NCI-H1694 treated with DMSO at 0.1 percent for 48 hours (cell line): ENCODE data around the gene SPINK8.
"Not testable (repeated sequence)": the region's sequence is repeated elsewhere in the genome, so short reads cannot be mapped to it uniquely, and the experiment has no call there.

Source experiments
- DNase-seq: peaks from one replicate; lab custom pipeline; 2025; lab: John Stamatoyannopoulos, UW

The SPINK8 gene

DNA sequence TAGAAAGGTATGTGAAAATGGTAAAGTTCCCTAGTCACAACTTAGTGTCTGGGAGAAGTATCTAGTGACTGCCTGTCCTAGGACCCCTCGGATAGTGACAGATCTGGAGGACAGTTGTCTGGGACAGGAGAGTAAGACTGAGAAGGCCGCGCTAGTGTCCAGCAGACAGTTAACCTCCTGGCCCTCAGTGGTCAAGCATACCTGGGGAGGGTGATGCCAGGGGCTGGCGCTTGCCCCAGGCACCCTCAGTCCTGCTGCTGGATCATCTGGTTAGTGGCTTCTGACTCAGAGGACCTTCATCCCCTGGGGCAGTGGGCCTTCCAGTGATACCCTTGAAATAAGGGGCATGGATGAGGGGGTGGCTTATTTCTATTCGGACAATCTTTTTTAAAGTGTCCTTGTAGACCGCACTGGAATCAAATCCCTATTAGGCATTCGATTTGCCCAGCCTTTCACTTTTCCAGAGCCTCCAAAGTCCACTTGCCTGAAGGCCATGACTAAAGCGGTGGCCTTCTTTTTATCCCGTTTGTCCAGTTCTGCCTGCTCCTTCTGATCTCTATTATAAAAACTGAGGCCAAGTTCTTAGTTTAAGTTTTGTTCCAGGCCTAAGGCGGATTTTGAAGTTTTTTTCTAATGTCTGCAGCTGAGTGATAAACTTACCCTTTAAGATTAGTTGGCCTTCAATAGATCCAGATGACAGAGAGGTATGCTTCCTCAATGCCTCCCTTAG, 1.6 kb downstream of the SPINK8 start:
- not testable (repeated sequence) for DNase-seq

DNA sequence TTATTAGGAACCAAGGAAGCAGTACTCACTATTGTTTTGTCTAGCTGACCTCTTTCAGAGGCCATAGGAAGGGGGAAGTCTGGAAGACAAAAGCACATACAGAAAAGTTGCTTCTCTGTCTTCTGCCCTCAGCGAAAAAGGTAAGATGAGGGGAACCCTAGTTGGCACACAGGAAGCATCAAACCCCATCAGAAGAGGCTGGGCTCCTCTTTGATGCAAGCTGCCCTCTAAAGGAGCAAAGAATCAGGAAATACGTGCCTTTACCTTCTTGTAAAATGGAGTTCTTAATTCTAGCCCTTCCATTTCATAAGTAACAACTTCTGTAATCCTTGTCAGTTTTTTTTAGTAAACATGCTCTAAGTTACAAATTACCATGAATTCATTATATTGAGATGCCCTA, 12.5 kb downstream of the SPINK8 start:
- no peak for DNase-seq

DNA sequence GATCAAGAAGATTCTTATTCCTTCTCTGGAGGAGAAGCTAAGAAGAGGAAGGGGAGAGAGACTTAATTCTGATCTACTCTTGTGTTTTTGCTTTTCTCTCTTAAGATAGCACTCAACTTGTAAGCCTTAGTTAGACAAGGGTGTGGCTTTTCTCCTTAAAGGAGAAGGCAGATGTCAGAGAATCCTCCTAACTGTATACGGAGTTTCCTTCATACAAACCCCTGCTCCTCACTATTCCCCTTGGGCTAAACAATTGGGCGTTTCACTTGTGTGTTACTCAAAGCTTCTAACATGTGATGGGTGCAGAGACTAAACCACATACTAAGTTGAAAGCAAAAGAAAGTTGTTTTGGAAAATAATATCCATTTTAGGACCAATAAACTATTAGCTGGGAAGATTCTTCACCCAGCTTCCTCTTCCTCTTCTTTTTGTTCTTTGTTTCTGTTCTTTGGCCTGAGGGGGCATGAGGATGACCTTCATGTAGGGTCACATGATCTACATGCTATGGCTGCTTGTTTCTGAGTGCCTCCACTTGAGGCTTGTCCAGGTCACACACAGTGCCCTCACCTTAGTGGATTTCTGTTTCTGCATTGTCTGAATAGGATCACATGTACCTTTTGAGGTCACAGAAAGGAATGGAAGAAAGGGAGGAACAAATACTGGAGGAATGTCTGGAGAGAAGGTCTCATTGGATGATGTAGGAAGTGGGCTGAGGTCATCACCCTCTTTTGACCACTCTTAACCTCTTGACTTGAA, 14.6 kb downstream of the SPINK8 start:
- no peak for DNase-seq

DNA sequence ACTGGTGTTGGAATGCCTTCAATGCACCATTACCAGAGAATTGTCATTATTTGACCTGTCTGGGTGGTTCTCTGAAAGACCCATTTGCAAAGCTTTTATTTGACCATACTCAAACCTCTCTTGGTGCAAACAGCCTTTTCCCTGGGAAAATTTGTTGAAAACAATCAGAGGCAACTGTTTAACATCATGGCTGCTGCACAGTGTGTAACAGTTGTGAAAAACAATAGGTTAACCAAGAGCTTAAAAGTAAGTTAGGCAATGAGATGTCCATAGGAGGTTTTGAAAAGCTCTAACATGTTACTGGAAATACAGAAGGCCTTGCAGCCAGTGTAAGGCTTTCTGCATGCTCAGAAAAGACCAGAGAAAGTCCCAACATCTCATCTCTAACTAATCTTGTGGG, 18.9 kb downstream of the SPINK8 start:
- no peak for DNase-seq

DNA sequence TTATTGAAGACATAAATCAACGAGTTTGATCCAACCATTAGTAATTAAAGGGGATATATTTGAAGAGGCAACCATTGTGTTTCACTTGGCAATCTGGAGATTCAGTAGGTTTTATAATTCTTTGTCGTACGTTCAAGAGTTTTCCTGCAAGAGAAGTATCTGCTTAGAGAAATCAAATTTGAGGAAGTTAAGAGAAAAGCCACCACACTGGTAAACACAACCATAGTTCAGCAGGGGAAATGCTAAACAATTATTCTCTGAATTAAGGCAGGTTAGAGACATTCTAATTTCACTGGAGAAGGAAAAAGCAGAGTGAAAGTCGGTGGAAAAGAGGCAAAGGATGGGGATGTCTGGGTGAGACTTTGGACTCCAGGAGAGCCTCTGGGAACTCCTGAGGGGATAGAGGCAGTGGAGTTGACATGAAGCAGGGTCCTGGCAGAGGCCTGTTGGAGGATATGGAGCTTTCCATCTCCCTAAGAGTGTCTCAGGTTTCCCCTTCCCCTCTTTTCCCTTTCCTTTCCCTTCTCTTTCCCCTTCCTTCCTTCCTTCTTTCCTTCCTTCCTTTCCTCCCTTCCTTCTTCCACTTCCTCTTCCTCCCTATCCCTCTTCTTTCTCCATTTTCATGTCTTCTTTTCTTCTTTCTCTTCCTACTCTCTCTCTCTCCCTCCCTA, 26.5 kb downstream of the SPINK8 start:
- no peak for DNase-seq

DNA sequence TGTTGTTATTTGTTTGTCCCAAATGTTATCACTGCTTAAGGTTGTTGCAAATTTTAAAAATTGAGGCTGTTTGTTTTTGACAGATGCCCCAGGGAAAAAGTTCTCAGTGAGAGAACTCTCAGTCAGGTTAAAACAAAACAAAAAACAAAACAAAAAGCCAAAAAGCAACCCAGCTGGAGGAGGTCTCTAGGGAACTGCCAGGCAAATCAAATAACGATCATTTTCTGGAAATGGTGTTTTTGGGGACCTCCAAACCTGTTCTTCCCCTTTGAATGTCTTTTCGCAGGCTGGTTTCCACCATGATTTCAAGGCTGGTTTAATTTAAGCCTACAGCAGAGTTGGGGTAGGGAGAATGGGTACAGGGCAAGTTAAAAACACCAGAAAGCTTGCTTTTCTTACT, 27.2 kb downstream of the SPINK8 start:
- no peak for DNase-seq

DNA sequence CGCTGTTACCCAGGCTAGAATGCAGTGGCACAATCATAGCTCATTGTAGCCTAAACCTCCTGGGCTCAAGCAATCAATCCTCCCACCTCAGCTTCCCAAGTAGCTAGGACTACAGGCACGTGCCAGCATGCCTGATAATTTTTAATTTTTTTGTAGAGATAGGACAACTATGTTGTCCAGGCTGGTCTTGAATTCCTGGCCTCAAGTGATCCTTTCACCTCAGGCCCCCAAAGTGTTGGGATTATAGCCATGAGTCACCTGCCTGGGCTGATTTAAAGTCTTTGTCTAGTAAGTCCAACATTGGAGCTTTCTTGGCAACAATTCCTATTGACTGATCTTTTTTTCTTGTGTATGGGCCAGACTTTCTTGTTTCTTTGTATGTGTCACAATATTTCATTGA, 28.1 kb downstream of the SPINK8 start:
- DNase-seq, result no peak

DNA sequence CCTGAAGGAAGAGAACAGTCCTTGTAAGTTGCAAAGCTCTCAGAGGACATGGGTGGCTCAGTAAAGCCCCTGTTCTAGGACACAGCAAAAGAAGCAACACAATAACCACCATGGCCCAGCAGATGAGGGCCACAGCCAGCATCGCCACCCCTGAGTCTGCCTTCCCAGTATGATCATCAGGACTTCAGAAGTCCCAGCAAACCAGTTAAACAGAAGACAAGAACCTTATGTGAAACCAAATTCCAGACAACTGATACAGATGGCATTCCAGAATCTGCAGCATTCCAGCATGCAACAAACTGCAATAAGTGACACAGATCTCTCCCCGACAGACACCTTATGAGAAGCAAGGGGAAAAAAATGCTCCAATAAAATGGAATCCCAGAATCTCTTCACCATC, 30.4 kb downstream of the SPINK8 start:
- DNase-seq, result no peak

DNA sequence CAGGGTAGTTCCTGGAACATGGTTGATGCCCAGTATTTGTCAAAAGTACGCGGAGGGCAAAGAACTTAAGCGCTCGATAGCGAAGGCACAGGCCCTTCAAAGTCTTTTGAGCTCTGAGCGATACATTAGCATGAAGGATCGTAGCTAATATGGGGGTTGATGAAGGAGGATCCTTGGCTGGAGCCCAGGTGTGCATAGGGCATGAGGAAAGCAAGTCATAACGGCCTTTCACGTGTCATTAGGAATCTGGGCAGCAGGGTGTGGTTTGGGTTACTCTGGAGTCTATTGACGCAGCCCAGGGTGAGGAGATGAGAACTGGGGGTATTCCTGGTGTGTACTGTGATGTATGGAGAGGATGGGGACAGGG, 31.7 kb downstream of the SPINK8 start:
- no peak for DNase-seq

DNA sequence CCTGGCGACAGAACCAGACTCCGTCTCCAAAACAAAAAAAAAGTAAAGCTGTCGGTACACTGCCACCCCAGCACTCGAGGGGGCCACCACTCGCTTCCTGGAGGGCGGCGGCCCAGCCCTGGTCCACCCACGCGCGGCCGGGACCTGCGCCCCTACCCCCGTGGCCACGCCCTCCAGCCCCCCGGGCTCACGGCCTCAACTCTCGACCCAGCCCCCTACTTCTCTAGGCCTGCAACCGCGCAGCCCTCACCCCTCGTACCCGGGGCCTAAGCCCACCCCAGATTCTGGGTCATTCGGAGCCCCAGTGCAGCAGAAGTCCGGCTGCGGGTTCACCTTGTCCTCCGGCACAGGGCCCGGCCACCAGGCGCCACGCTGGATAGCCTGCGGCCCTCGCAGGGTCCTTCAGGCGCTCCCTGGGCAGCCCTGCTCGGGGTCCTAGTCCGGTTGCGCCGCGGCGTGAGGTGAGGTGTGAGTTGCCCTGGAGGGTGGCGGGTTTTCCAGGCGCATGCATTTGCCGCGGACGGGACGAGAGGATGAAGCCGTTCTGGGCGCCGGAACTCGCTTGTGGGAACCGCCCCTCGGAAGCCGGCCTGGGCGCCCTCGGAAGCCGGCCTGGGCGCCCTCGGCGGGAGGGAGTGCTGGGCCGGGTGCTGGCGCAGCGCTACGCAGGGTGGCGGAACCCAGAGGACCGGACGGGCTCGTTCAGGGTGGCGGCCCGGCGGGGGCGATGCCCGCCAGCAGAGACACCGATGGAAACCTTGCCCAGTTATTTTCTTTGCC, 32.3 kb downstream of the SPINK8 start, which contains the start of gene NME6:
TSS of gene NME6 (minus strand) at position 348 of the 780 bp plus-strand sequence.
- DNase-seq, result peak; percentile 32

DNA sequence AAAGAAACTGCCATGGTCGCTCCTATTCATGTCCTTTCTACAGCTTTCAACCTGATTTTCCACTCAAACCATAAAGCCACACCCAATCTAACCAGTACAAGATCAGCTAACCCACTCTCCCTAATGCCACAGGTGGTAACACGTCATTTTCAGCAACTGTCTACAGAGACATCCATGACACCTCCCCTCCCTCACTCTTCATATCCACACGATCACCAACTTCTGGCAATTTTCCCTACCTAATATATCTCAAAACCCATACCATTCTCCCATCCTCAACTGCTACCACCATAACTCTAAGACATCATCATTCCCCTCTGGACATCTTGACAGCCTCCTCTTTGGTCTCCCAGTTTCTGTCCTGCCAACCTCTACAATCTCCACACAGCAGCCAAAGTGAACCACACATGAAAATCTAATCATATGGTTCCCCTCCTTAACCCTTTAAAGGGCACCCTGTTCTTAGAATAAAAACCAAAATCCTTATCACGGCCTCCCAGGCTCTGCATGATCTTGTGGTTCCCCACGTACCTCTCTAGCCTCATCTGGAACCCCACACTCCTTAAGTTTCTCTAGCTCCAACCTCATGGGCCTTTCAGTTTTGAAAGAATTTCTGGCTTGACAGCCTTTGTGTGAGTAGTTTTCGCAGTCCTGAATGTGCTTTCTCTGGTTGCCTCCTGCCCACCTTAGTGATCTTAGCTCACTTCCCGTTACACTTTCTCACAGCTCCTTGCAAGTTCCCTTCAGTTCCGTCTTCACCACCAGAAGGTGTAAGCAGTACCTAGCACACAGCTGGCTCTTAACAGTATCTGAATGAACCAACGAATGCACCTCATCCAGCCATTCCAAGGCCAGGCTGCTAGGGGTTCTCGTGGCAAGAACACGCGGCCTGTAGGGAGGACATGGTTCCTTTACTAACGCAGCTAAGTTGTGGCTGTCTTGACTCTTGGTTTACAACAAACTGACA, 33.4 kb downstream of the SPINK8 start:
- DNase-seq, result no peak

DNA sequence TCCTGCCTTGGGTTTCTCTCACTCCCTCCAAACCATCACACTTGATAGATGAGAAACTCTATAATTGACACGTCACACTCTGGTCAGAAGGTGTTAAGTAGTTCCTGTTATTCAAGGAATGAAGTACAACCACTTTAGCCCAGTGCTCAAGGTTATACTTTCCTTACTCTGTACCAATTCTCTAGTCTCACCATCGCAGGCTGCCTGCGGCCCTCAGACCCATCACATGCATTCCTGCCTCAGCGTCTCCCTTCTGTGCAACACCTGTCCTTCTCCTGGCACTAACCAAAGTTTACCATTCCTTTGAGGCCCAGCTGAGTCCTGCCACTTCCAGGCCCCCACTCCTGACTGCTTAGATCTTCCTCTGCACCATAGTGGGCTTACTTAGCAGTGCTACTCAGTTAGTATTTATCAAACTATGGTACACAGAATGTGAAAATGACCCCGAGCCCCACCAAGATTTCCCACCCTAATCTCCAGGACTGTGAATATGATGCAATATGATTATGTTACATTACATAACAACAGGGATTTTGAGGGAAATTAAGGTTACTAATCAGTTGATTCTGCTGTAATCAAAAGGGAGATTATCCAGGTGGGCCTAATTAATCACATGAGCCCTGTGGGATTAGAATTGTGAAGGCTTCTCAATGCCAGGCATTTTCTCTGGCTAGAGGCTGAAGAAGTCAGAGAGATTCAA, 36.2 kb downstream of the SPINK8 start:
- DNase-seq, result no peak

DNA sequence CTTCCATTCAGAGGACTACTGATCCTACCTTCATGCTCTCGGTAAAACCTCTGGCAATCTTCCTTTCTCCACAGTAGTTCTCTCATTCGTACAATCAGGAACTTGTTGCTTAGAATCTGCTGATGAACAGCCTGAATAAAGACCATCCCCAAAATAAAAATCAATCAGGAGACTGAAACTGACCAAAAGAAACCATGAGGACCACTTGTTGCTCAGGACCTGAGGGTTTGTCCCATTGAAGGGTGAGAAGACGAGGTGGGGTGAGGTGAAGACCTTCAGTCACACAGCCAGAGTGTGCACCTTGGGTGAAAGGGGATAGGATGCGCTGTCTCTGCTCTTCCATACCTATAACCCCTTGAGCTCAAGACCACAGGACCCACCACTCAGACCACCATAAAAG, 36.8 kb downstream of the SPINK8 start:
- no peak for DNase-seq

DNA sequence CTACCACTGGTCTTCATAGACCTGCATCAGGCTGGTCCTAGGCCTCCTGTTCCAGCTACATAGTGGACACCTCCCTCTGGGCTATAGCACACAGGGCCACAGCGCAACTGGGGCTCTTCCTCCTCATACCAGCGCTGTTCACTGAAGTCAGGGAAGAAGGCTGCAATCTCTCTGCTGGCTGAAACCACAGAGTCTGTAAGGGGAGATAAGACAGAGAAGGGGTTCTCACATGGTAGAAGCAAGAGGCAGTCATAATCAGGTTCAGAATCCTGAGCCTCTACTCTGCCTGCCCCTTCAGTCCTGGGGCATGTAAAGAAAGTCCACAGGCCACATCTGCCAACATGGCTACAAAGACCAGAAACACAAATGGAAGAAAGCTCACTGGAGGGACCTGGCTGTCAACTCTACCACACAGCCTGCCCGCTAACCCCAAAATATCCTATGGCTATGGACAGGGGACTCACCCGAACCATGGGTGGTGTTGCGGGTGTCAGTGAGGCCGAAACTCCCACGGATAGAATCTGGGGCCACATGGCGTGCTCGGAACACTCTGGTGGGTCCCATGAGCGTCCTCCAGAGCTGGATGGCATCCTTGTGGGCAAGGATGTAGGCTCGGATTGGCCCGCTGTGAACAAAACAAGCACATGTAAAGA, 38.7 kb downstream of the SPINK8 start:
- no peak for DNase-seq

DNA sequence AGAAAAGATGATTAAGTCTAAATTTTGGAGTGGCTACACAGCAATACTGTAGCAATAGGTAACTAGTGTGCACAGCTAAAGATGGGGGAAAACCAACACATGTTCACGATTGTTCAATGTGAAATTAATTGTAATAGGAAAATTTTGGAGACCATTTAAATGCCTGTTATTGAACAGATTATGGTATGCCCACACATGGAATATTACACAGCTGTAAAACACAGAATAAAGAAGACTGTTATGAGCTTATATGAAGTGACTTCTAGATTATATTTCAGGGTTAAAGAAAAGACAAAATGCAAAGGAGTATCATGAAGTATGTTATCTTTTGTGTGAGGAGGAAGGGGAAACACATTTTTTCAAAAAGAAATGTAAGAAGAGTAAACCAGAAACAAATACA, 43.8 kb downstream of the SPINK8 start:
- no peak for DNase-seq

DNA sequence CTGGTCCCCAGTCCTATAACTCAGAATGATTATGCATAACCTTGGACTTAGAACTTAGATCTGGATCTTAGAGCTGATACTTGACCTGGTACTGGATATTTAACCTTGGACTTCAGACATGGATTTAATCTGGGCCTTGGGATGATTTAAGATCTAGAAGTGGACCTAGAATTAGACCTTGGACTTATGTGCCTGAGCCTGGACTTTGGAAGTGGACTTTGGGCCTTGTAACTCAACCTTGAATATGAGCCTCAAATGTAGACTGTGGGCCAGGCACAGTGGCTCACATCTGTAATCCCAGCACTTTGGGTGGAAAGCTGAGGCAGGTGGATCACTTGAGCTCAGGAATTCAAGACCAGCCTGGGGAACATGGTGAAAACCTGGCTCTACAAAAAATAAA, 46.4 kb downstream of the SPINK8 start:
- DNase-seq, result no peak

DNA sequence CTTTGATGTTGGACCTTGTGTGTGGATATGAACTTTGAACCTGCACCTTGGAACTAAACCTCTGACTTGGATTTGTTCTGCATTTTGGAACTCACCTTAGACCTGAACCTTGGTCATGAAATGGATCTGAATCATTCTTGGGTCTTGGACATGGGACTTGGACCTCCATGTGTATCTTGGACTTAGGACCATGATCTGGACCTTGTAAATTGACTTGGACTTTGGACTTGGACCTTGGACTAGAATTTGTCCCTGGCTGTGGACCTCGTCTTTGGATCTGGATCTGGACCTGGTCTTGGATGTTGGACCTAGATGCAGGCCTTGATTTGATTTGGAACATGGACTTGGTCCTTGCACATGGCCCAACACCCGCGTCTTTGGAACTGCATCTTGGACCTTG, 47.2 kb downstream of the SPINK8 start:
- no peak for DNase-seq

DNA sequence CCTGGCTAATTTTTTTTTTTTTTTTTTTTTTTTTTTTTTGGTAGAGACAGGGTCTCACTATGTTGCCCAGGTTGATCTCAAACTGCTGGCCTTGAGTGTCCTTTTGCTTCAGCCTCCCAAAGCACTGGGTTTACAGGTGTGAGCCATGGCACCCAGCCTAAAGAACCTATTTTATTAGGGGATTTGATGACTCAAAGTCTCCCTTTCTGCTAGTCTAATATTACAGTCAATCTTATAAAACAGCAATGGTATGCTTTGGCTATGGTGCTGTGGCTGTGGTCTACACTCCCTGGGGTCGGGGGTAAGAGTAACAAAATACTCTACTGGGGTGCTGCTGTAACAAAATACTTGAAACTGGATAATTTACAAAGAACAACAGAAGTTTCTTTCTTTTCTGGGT, 47.8 kb downstream of the SPINK8 start:
- DNase-seq, result no peak

DNA sequence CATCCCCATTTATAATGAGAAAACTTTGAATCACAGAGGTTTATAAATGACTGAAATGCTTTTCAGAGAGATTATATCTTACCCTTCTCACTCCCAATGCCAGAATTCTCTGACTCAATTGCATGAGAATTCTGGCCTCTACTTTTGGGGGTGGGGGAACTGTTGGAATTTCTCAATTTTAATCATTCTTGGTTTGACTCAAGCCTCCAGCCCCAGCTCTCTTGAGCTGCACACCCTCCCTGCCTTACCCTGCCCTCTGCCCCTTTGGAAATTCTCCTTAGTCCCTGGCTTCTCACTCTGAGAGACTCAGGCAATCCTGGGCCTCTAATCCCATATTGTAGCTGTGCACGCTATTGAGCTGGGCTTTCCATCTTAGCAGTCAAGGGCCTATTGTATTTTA, 48.3 kb downstream of the SPINK8 start:
- no peak for DNase-seq

DNA sequence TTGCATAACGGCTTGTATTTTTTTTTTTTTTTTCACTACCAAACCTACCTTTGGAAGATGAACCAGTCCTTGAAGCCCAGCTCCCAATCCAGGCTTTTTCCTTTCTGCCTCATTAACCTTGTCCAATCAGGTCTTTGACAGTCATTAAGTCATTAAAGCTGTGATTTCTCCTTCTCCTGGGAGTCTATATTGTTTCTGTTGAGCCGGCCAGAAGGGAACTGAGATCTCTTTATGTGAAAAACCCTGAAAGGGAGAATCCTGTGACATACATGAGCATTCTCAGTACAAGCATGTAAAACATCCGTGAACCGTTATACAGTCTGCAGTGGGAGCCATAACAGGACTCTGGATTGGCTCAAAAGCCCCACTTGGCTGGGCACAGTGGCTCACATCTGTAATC, 52.6 kb downstream of the SPINK8 start:
- no peak for DNase-seq
